Inflammatory macrophage treated with lipopolysaccharide for 1 hour (primary cell): ENCODE measurements around the gene TGFBR3.

ENCODE experiments used
- DNase-seq, 2 donors: peaks; one replicate each; pipeline ENCODE4 v3.0.0-alpha.2; 2020 to 2022

TGFBR3 gene

GRCh38 chr1:91798241-91798648, 87.7 kb downstream of the TGFBR3 start:
- peak in 1 of 2 donors; percentile 4 for DNase-seq

GRCh38 chr1:91797164-91797563, 88.8 kb downstream of the TGFBR3 start:
- no peak for DNase-seq

- no peak for DNase-seq
Observed at GRCh38 chr1:91796390-91796654, 89.6 kb downstream of the TGFBR3 start.

- no peak for DNase-seq
Observed at GRCh38 chr1:91795591-91796389, 90.2 kb downstream of the TGFBR3 start.

- DNase-seq, result no peak
Observed at GRCh38 chr1:91793877-91794276, 92.1 kb downstream of the TGFBR3 start.

GRCh38 chr1:91793189-91793588, 92.8 kb downstream of the TGFBR3 start:
- DNase-seq, result no peak

- DNase-seq, result no peak
Observed at GRCh38 chr1:91792489-91793071, 93.4 kb downstream of the TGFBR3 start.

GRCh38 chr1:91791691-91792488, 94.1 kb downstream of the TGFBR3 start:
- no peak for DNase-seq

GRCh38 chr1:91791103-91791502, 94.8 kb downstream of the TGFBR3 start:
- DNase-seq, result no peak

- no peak for DNase-seq
Observed at GRCh38 chr1:91790392-91790791, 95.6 kb downstream of the TGFBR3 start.

- DNase-seq, result no peak
Observed at GRCh38 chr1:91789273-91789997, 96.5 kb downstream of the TGFBR3 start.

GRCh38 chr1:91787919-91788318, 98.0 kb downstream of the TGFBR3 start:
- no peak for DNase-seq

- no peak for DNase-seq
Observed at GRCh38 chr1:91784616-91785015, 101.3 kb downstream of the TGFBR3 start.

GRCh38 chr1:91784191-91784590, 101.8 kb downstream of the TGFBR3 start:
- no peak for DNase-seq

GRCh38 chr1:91783423-91784170, 102.4 kb downstream of the TGFBR3 start:
- DNase-seq, result no peak

GRCh38 chr1:91781901-91782622, 103.9 kb downstream of the TGFBR3 start:
- DNase-seq, result no peak

- no peak for DNase-seq
Observed at GRCh38 chr1:91781371-91781825, 104.6 kb downstream of the TGFBR3 start.

GRCh38 chr1:91779548-91780021, 106.4 kb downstream of the TGFBR3 start:
- DNase-seq, result no peak

- DNase-seq, result no peak
Observed at GRCh38 chr1:91778964-91779363, 107.0 kb downstream of the TGFBR3 start.

GRCh38 chr1:91777630-91778300, 108.2 kb downstream of the TGFBR3 start:
- no peak for DNase-seq

- DNase-seq, result no peak
Observed at GRCh38 chr1:91777196-91777595, 108.8 kb downstream of the TGFBR3 start.
